Measurements from ENCODE around the gene SLC1A2. TPM values are rescaled to one million over a fixed set of nuclear protein-coding genes. Genes with fewer than 3 reads are reported as not detected.

The SLC1A2 gene
- polyA plus RNA-seq, 3 donors, result 0.22 to 13.1 (median 0.37) TPM

GRCh38 chr11:35418282-35419183 lies 825 bp downstream of the SLC1A2 start:
- WGBS, 3 donors, result 6 to 33% (median 23%) methylated on average over 67 to 69 of the region's 69 CpGs
- no peak overlapping the region for H3K27ac ChIP-seq (ENCODE audit: low read depth, low read length)

GRCh38 chr11:35415487-35415886 lies 3.9 kb downstream of the SLC1A2 start:
- H3K27ac ChIP-seq (ENCODE audit: low read depth, low read length), result no peak overlapping the region
- 61 to 78% (median 66%) methylated on average over 2 of the region's 2 CpGs for WGBS, 3 donors

- no peak overlapping the region for H3K27ac ChIP-seq (ENCODE audit: low read depth, low read length)
These were observed 4.6 kb downstream of the SLC1A2 start for GRCh38 chr11:35414776-35415175.

GRCh38 chr11:35414311-35414710 lies 5.0 kb downstream of the SLC1A2 start:
- WGBS, 3 donors, result 74 to 87% (median 82%) methylated on average over 6 of the region's 6 CpGs
- H3K27ac ChIP-seq (ENCODE audit: low read depth, low read length), result no peak overlapping the region

More at GRCh38 chr11:35414776-35415175, 4.6 kb downstream of the SLC1A2 start:
- 50 to 62% (median 55%) methylated on average over 2 of the region's 2 CpGs for WGBS, 3 donors

GRCh38 chr11:35413598-35413997 lies 5.8 kb downstream of the SLC1A2 start:
- WGBS, 3 donors, result 59 to 77% (median 75%) methylated on average over 3 of the region's 3 CpGs
- no peak overlapping the region for H3K27ac ChIP-seq (ENCODE audit: low read depth, low read length)

GRCh38 chr11:35412285-35412684 lies 7.1 kb downstream of the SLC1A2 start:
- WGBS, 3 donors, result 59 to 78% (median 75%) methylated on average over 2 of the region's 2 CpGs
- no peak overlapping the region for H3K27ac ChIP-seq (ENCODE audit: low read depth, low read length)

- H3K27ac ChIP-seq (ENCODE audit: low read depth, low read length), result no peak overlapping the region
- 80 to 95% (median 90%) methylated on average over 1 of the region's 1 CpG for WGBS, 3 donors
These were observed 12.3 kb downstream of the SLC1A2 start for GRCh38 chr11:35407041-35407440.

GRCh38 chr11:35404388-35404775 lies 15.0 kb downstream of the SLC1A2 start:
- WGBS, 3 donors, result 28 to 54% (median 52%) methylated on average over 7 of the region's 7 CpGs
- no peak overlapping the region for H3K27ac ChIP-seq (ENCODE audit: low read depth, low read length)

- WGBS, 3 donors, result 45 to 86% (median 79%) methylated on average over 7 of the region's 7 CpGs
- H3K27ac ChIP-seq (ENCODE audit: low read depth, low read length), result no peak overlapping the region
These were observed 15.5 kb downstream of the SLC1A2 start for GRCh38 chr11:35403765-35404387.

GRCh38 chr11:35402751-35403660 lies 16.4 kb downstream of the SLC1A2 start:
- 38 to 93% (median 91%) methylated on average over 9 of the region's 9 CpGs for WGBS, 3 donors
- no peak overlapping the region for H3K27ac ChIP-seq (ENCODE audit: low read depth, low read length)

- no peak overlapping the region for H3K27ac ChIP-seq (ENCODE audit: low read depth, low read length)
- WGBS, 3 donors, result 37 to 50% (median 46%) methylated on average over 1 of the region's 1 CpG
These were observed 20.5 kb downstream of the SLC1A2 start for GRCh38 chr11:35398881-35399280.

- no peak overlapping the region for H3K27ac ChIP-seq (ENCODE audit: low read depth, low read length)
- 87 to 92% (median 92%) methylated on average over 5 of the region's 5 CpGs for WGBS, 3 donors
These were observed 24.4 kb downstream of the SLC1A2 start for GRCh38 chr11:35394941-35395340.

GRCh38 chr11:35393098-35393497 lies 26.3 kb downstream of the SLC1A2 start:
- WGBS, 3 donors, result 55 to 73% (median 72%) methylated on average over 4 of the region's 4 CpGs
- H3K27ac ChIP-seq (ENCODE audit: low read depth, low read length), result no peak overlapping the region

GRCh38 chr11:35391922-35392688 lies 27.3 kb downstream of the SLC1A2 start:
- no peak overlapping the region for H3K27ac ChIP-seq (ENCODE audit: low read depth, low read length)
- 17 to 27% (median 20%) methylated on average over 13 of the region's 13 CpGs for WGBS, 3 donors

- no peak overlapping the region for H3K27ac ChIP-seq (ENCODE audit: low read depth, low read length)
- WGBS, 3 donors, result 54 to 88% (median 85%) methylated on average over 13 of the region's 13 CpGs
These were observed 28.3 kb downstream of the SLC1A2 start for GRCh38 chr11:35390737-35391682.

- no peak overlapping the region for H3K27ac ChIP-seq (ENCODE audit: low read depth, low read length)
- WGBS, 3 donors, result 37 to 88% (median 84%) methylated on average over 6 of the region's 6 CpGs
These were observed 29.4 kb downstream of the SLC1A2 start for GRCh38 chr11:35389897-35390465.

- no peak overlapping the region for H3K27ac ChIP-seq (ENCODE audit: low read depth, low read length)
- 39 to 78% (median 71%) methylated on average over 1 of the region's 1 CpG for whole genome bisulfite sequencing, 3 donors
These were observed 30.2 kb downstream of the SLC1A2 start for GRCh38 chr11:35389112-35389511.
